HG03558 (cell line): ENCODE data around the gene EHD2.

Experiments used
- ATAC-seq: cut with Tn5 transposase; IDR thresholded peaks from one replicate; pipeline ENCODE4 v1.9.1; 2021; ENCODE audit warnings: moderate number of reproducible peaks; ENCODE audit not compliant: unreplicated experiment; ENCODE audit errors: extremely low read depth

Gene EHD2

DNA sequence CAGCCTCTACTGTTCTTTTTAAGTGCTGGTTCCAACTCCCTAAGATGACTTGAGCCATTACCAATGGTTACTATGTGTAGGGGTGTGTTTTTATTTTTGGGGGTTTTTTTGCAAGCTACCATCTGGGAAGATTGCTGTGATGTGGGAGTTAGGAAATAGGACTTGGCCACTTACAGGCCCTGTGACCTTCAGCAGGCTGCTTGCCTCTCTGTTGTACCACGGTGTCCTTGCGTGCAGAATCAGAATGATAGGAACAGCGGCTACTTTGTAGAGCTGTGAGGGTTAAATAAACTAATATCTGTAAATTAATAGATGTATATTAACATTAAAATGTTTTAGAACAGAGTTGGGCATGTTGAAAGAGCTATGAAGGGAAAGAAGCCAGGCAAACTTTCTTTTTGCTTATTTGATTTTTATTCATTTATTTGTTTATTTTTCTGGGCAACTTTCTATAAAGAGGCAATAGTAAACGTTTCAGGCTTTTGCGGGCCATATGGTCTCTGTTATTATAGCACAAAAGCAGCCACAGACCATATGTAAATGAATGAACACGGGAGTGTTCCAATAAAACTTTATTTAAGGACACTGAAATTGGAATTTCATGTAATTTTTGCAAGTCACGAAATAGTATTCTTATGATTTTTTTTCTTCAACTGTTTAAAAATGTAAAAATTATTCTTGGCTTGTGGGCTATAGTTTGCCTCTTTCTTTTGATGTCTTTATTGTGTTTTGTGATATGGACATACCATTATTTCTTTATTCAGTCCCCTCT lies 26.4 kb upstream of the EHD2 start:
- ATAC-seq, result no peak

DNA sequence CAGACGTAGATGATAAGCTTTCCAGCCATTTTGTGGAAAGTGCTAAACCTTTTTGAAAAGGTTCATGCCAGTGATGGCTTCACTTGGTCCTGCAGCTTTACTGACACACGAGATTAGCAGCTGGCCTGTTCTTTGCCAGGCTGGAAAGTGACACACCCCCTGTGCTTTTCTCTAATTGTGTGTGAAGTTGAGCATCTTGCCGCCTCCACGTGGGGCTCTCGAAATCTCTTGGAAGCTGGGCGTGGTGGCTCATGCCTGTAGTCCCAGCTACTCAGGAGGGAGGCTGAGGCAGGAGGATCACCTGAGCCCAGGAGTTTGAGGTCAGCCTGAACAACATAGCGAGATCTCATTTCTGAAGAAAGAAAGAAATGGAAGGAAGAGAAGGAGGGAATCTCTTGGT lies 25.3 kb upstream of the EHD2 start:
- no peak for ATAC-seq

DNA sequence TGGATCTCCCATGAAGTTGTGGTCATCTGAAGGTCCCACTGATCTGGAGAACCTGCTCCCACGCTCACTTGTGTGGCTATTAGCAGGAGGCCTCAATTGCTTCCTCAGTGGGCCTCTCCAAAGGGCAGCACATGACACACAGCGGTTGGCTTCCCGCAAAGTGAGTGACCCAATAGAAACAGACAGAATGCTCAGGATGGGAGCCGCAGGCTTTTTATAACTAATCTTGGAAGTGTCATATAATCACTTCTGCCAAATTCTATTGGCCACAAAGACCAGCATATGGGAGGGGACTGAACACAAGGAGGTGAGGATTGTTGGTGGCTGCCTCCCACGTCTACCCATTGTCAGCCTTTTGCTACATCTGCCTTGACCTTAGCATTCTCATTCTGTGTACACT lies 22.1 kb upstream of the EHD2 start:
- no peak for ATAC-seq

DNA sequence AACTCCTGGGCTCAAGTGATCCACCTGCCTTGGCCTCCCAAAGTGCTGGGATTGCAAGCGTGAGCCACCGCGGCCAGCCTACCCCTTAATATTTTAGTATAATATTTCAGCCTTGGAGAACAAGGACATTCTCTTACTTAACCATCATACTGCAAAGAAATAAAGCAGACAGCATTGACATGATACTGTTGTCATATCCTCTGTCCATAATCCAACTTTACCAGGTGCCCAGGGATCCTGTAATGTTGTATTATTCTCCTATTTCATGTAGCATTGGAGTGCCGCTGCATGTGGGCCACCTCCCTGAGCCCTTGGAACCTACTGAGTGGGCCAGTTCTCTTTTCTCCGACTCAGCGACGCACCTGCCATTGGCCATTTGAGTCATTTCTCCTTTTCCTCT lies 21.4 kb upstream of the EHD2 start:
- ATAC-seq, result no peak

DNA sequence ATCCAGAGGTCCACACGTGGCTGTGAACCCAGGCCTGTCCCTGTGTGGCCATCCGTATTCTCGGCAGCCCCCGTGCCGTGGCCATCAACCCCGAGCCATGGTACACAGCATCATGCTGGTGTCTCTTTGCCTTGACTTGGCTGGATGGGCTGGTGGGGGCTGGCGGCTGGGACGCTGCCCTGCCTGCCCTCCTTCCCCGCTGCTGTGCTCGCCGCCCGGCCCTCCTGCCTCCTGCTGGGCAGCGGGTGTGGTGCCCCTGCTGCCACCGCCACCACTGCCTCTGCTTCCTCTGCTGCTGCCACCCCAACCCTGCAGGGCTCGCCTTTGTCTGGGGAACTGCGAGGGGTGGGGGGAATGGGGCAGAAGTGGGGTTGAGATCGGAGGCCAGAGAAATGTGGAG lies 19.7 kb upstream of the EHD2 start:
- no peak for ATAC-seq

DNA sequence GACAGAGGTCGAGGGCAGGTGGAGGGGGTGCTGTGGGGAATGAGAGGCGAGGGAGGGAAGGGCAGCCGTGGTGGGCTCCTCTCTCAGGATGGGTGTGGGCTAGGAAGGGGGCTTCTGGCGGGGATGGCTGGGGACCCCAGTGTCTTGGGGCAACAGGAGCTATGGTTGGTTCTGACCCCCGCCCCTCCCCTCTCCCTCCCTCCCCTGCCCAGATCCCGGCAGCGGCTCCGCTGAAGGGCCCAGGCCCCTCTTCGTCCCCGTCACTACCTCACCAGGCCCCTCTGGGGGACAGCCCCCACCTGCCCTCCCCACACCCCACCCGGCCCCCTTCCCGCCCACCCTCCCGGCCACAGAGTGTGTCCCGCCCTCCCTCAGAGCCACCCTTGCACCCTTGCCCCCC lies 19.3 kb upstream of the EHD2 start:
- no peak for ATAC-seq

DNA sequence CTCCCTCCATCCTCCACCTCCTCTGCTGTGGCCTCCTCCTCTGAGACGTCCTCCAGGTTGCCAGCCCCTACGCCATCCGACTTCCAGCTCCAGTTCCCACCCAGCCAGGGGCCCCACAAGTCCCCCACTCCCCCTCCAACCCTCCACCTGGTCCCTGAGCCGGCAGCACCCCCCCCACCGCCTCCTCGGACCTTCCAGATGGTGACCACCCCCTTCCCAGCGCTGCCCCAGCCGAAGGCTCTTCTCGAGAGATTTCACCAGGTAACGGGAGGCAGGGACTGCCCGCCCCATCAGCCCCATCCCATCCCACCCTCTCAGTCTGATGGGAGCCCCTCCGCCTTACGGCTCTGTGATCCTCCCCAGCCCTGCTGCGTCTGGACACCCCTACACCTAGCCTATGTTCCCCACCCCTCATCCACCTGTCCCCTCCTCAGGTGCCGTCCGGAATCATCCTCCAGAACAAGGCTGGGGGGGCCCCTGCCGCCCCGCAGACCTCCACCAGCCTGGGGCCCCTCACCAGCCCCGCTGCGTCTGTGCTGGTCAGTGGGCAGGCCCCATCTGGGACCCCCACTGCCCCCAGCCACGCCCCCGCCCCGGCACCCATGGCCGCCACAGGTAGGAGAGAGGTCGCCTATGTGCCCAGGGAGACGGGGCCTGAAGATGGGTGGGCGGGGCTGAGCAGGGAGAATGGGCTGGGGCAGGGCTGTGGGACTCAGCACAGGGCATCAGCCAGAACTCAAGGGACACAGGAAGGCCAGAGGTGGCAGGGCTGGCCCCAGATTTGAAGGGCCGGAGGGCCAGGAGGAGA lies 18.6 kb upstream of the EHD2 start:
- ATAC-seq, result no peak

DNA sequence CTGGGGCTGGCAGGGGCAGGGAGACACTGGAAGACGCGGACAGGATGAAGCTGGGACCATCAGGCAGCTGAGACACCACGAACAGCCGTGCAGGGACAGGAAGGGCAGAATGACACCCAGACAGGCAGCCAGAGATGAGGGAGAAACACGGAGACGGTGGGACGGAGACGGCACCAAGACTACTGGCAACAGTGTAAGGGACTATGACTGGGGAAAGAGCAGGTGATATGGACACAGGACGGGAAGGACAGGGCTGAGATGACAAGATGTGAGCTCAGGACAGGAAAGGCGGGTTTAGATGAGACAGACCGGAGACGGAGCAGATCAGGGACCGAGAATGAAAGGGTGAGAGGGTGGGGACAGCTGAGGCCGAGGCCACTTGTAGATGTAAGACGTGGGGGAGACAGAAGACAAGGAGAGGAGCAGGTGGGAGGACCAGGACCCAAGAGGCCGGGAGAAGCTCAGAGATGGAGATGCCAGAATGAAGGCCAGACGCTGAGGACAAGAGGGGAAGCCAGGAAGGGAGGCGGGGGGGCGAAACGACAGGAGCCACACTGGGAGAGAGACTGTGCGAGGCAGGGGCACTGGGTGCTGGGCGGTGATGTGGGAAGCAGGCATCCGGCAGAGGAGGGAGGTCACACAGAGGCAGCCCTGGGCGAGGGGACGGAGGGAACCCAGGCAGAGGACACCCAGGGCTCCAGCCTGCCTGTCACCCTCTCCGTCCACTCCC lies 17.5 kb upstream of the EHD2 start:
- ATAC-seq, result no peak

DNA sequence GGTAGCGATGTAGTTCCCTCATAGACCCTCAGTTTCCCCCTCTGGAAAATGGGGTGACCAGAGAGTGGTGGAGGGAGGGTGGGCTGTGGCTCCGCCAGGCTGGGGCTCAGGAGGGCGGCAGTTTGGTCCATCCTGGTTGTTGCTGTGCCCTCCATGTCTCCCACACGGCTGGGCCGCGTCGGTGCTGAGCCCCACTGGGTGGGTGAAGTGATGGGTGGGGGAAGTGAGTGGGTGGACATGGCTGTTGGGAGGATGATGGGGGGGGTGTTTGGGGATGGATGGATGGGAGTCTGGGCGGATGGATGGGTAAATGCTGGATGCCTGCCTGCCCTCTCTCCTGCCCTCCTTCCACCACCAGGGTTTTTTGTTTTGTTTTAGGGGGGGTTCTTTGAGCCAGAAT lies 16.6 kb upstream of the EHD2 start:
- no peak for ATAC-seq

DNA sequence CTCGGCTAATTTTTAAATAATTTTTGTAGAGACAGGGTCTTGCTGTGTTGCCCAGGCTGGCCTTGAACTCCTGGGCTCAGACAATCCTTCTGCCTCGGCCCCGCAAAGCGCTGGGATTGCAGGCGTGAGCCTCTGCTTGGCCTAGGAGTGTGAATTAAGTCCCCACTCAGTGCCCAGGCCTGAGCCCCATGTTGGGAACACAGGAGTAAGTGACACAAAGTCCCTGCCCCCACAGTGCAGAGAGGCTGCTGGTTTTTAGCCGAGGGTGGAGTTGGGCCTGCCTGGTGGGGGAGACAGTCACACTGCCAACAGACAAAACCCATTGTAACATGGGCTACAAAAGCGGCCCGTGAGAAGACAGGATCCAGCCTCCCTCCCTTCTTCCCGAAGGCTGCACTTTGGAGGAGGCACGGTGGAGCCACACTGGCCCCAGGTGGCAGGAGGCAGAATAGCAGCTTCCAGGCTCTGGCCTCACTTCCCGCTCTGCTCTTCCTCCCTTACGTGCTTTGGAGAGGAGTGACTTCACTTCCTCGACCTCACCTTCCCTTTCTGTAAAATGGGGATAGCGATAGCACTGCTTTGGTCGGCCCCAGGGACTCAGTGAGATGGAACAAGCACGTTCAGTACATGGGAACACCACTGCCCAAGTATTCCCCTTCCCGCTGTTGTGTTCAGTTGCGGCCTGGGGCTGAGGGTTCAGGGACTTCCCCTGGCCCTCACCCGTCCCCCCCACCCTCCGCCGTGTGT lies 15.2 kb upstream of the EHD2 start:
- no peak for ATAC-seq

DNA sequence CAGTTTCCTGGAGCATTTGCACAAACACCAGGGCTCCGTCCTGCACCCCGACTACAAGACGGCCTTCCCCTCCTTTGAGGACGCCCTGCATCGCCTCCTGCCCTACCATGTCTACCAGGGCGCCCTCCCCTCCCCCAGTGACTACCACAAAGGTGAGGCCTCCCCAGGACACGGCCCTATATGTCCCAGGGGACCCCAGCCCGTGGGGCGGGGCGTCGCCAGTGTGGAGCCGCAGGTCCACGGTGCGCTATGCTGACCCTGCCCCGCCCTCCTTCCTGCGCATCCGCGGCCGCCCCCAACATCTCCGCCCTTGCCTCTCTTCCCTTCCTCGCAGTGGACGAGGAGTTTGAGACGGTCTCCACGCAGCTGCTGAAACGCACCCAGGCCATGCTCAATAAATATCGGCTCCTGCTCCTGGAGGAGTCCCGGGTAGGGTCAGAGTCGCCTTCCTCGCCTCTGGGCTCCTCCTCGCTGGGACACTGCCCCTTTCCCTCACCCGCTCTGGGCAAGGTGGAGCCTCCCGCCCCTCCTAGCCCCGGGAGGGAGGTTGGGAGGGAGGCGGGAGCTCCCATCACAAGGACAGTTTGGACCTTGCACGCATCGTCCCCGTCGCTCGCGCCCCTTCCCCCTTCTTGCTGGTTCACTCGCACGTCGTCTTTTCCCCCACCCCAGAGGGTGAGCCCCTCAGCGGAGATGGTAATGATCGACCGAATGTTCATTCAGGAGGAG lies 14.4 kb upstream of the EHD2 start:
- no peak for ATAC-seq

DNA sequence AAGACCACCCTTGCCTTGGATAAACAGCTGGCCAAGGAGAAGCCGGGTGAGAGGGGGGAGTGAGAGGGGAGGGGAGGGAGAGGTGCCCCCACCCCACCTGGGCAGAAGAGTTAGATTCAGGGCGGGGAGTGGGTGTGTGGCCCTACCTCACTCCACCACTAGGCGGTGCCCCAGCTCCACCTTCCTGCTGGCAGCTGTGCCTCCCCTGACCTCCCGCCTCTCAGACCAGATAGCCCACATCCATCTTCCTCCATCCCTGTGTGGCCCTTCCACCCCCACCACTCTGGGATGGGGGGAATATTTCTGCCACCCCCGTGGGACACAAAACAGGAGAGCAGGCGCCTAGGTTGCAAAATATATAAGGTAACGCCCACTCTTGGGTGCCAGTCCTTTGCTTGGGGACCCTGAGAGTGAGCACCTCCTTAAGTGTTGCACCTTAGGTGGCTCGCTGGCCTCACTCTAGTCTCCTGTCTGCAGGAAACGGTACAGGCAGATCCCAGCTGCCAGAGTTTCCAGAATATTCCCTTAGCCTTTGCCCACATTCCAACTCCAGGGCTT lies 13.8 kb upstream of the EHD2 start:
- ATAC-seq, result no peak

DNA sequence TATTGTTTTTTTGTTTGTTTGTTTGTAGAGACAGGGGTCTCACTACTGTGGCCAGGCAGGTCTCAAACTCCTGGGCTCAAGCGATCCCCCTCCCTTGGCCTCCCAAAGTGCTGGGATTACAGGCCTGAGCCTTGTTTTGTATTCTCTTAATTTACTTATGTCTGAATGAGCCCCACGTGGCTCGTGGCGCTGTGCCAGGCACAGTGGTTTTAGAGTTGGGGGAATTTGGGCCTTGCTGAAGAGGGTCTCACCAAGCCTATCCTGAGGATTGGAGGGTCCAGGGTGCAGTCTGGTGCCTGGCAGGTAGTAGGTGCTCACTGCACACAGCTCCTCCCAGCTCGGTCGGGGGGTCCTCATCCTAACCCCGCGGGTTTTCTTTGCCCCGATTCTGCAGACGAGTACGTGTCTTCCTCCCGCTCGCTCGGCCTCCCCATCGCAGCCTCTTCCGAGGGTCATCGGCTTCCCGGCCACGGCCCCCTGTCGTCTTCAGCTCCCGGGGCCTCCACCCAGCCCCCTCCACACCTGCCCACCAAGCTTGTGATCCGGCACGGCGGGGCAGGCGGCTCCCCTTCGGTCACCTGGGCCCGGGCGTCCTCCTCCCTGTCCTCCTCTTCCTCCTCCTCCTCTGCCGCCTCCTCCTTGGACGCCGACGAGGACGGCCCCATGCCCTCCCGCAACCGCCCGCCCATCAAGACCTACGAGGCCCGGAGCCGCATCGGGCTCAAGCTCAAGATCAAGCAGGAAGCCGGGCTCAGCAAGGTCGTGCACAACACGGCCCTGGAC lies 12.1 kb upstream of the EHD2 start:
- ATAC-seq, result no peak

DNA sequence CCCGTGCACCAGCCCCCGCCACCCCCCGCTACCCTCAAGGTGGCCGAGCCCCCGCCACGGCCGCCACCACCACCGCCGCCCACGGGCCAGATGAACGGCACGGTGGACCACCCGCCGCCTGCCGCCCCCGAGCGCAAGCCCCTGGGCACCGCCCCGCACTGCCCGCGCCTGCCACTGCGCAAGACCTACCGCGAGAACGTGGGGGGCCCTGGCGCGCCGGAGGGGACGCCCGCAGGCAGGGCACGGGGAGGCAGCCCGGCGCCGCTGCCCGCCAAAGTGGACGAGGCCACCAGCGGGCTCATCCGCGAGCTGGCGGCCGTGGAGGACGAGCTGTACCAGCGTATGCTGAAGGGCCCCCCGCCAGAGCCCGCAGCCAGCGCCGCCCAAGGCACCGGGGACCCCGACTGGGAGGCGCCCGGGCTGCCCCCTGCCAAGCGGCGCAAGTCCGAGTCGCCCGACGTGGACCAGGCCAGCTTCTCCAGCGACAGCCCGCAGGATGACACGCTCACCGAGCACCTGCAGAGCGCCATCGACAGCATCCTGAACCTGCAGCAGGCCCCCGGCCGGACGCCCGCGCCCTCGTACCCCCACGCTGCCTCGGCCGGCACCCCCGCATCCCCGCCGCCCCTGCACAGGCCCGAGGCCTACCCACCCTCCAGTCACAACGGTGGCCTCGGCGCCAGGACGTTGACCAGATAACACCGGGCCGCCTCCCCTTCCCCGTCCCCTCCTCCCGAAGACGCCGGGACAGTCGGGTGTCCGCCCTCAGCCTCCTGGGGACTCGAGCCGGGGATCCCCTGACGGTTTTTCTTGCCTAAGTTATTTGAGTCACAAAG lies 11.3 kb upstream of the EHD2 start:
- no peak for ATAC-seq

DNA sequence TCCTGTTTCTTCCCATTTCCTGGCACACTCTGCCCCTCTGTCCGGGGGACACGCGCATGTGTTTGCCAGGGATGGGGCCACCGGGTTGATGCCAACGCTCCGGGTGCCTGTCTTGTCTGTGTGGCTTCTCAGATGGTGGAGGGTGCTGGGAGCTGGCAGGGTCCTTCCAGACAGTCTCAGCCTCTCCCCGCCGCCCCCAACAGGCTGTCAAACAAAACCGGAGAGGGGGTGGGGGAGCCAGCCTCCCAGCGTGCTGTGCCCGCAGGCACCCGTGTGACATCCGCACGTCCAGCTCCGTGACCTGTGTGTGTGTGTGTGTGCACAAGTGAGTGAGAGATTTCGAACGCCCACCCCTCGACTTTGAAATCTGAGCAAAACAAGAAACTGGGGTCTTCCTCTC lies 10.6 kb upstream of the EHD2 start:
- ATAC-seq, result no peak

DNA sequence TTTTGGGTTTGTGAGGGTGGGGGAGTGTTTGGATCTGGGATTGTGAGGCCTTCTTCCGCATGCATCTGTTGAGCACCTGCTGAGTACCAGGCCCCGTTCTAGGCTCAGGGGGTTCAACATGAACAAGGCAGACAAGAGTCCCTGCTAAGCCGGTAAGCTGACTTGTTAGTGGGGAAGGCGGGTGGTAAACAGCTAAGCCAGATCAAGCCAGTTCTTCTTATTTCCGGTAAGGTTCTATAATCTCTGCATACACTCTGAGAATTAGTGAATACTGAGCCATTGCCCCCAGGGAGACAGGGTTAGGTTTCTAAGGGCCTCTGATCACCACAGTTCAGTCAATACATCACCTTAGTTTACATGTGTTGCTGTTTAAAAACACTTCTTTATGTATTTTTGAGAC lies 9.9 kb upstream of the EHD2 start:
- ATAC-seq, result no peak

DNA sequence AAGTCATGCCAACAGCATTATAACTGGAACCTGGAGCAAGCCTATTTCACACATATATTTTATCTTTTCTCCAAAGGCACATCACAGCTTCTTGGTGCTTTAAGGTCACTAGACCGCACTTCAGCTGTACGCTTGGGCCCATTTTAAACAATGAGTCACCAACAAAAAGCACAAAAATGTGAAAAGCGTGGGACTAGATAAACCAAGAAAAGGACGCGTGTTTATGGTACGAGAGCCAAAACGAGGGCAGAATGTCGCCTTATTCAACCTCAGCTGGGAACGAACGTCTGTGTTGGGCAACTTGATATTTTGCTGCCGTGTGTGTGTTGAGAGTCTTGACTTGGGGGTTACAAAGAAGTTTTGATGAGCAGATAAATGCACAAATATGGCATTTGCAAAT lies 9.2 kb upstream of the EHD2 start:
- ATAC-seq, result no peak

DNA sequence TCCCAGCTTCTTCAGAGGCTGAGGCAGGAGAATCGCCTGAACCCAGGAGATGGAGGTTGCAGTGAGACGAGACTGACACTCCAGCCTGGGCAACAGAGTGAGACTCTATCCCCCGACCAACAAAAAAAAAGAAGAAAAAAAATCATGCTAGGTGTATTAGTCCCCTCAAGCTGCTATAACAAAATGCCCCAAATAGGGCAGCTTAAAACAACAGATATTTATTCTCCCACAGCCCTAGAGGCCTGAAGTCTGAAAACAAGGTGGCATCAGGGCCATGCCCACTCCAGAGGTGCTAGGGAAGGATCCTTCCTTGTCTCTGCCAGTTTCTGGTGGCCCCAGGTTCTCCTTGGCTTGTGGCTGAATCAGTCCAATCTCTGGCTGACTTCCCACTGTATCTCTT lies 8.6 kb upstream of the EHD2 start:
- no peak for ATAC-seq
